GM19328 (cell line): ENCODE data around the gene GLRA2.
A peak's percentile ranks its signal among the peaks of the same experiment; 100 is the strongest.

Source experiments
- ATAC-seq: cut with Tn5 transposase; IDR thresholded peaks from one replicate; pipeline ENCODE4 v1.9.1; 2021; ENCODE audit warnings: mild to moderate bottlenecking, moderate library complexity; ENCODE audit not compliant: unreplicated experiment

The GLRA2 gene

DNA sequence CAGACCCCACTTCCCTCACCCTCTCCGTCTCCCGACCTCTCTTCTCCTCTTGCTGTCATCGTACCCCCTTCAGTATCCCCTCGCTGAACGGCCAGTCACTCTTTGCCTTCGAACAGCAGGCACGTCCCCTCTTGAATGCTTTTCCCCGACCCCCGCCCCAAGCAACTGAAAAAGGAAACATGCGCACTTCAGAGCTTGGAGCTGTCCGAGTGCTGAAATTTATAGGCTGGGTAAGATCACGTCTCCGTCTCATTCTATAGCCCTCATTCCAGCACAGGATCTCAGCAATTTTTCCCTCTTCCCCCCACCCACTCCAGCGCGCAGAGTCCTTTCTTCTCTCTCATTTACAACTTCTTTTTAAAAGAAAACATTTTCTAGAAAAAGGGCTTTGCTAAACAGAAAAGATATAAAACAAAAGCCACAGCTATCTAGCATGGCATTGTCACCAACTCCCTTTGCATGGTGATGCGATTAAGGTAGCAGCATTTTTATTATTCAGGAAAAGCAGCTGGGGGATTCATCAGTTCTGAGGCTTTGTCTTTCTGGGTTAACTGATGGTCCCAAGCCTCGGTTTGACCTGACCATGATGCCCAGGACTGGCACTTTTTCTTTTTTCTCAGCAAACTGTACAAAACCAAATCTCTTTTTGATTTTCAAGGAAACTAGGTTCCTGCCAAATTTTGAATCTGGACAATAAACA lies at the start of gene GLRA2:
Gene GLRA2 (plus strand): TSS at position 247 of the 700 bp plus-strand sequence. CDS start 522 bp downstream, outside the sequence.
- no peak for ATAC-seq

DNA sequence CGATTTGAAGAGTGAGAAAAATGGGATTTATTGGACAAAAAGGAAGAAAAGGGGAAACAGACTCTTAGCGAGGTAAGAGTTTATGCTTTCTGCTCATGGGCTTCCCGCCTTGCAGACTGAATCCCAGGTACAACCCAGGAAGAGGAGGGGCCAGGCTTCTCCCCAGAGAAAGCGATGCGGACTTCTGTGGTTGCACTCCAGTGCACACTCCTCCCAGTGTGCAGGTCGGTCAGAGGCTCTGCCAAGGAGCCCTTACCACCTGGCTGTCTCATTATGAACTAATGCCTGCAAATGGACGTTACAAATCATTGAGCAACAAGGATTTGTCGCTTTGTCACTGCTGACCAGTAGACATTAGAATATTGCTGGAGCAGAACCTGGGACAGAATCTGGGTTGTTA lies 39.9 kb upstream of the GLRA2 start:
- no peak for ATAC-seq

DNA sequence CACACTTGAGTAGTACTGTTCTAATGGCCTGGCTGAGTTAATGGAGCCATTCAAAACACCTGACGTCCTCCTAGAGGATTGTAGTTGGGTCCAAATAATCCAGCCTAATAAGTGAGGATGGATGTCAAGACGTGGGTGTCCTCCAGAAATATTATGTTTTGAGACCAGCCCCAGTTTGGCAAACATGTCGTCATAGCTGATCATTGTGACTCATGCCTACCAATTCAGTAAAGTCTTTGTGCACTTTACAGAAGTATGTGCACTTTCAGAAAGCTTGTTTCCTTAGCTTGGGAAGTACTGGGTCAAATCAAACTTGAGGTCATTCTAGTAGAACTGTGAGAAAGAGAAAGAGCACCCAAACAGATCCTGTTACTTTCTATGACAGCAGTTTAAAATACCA lies 37.6 kb upstream of the GLRA2 start:
- ATAC-seq, result no peak

DNA sequence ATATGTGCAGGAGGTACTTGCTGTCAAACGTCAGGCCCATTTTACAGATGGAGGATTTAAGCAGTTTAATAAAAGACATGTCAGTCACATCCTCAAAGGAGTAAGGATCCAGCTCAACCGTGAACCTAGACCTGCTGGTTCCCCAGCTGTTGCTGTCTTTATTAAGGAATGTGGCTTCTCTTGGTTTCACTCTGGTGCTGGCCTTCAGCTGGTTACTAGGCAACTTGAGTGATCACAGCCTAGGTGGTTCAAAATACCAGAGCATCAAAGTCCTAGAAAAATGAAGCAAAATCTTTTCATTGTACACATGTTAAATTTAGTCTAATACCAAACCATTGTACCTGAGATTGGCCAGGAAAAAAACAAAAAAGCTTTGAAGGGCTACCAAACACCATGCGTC lies 32.7 kb upstream of the GLRA2 start:
- peak; percentile 35 for ATAC-seq

DNA sequence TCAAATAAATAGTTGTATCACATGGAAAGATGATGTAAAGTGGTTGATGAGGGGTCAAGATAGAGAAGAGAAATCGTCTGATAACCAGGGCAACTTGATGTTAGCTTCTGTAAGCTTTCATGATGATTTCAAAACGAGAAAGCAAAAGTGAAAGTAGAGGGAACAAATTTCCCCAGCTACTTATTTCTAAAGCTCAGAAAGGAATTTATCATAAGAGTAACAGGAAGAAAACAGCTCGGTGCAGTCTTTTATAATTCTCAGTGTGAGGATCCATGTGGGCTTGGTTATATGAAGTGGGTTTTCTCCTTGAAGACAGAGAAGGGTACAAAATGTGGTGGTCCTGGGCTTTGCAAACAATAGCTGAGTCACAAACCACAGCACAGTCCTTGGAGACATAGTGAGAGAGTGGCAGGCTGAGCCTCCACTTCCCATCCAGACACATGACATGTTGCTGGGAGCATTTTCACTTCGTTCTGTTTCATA lies 32.1 kb upstream of the GLRA2 start:
- ATAC-seq, result peak; percentile 65

DNA sequence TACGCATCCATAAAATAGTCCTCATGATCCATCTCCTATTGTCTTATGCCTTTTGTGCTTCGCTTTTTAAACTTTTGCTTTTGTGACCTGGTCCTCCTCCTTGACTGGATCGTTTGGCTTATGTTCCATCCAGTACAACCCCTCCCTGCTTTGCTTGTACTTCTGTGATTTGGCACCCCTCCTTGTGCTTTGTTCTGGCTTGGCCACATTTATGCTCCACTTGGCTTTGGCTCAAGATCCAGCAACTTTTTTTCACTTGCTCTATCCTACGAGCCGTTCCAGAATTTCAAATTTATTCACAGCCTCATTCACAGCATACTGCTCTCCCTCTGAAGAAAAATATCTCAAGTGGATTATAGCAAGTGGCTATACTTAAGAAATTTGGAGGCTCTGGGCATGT lies 28.0 kb upstream of the GLRA2 start:
- no peak for ATAC-seq

DNA sequence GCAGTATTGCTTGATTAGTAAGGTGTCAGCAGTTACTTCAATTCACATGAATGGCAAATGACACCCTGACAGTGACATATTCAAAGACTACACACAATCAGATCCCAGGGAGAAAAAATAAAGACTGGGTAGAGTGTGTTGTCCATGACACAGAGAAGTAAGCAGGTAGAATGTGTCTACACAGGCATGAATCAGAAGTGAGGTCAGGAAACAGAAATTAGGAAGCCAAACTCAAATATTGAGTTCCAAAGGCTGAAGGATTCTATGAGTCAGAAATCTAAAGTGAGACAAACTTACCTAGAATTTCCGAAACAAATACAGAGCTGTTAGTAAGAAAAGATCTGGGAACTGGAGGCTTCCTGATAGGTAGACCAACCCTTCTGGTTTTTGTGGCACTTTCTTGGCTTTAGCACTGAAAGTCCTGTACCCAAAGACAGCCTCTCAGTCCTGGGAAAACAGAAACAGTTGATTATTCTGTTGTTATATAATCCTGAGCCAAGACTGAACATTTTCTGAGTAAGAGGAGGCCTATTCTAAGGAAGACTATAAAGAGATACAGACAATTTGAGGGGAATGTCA lies 24.3 kb upstream of the GLRA2 start:
- no peak for ATAC-seq

DNA sequence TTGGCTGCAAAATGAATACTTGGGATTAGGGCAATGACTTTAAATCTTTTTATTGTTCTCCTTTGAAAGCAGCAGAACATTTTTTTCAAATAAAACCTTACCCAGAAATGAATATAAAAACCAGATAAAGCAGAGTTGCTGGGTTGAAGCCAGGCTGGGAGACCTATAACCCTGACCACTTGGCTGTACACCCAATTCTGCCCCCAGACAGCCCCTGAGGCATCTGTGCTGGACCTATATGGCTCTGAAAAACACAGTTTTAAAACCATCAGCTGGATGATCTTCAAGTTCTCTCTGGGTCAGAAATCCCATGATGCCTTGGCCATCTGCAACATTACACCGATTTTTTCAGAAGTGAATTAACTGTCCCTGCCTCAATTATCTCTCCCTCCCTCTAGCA lies 23.7 kb upstream of the GLRA2 start:
- ATAC-seq, result no peak

DNA sequence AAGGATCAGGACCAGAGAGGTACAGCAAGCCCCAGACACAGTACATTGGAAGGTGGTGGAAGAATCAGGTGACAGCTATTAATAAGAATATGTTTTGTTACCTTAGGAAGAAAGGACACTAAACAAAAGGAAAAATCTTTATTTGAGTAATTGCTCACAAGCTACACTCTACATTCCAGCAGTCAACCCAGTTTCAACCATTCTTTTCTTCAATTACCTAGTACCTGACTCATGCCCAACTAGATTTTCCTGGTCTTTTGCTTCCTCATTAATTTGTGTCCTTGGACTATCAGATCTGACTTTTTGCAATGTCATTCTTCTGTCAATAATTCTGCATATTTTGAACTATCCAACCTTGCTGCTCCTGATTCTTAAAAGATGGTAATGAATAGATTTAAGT lies 22.5 kb upstream of the GLRA2 start:
- no peak for ATAC-seq

DNA sequence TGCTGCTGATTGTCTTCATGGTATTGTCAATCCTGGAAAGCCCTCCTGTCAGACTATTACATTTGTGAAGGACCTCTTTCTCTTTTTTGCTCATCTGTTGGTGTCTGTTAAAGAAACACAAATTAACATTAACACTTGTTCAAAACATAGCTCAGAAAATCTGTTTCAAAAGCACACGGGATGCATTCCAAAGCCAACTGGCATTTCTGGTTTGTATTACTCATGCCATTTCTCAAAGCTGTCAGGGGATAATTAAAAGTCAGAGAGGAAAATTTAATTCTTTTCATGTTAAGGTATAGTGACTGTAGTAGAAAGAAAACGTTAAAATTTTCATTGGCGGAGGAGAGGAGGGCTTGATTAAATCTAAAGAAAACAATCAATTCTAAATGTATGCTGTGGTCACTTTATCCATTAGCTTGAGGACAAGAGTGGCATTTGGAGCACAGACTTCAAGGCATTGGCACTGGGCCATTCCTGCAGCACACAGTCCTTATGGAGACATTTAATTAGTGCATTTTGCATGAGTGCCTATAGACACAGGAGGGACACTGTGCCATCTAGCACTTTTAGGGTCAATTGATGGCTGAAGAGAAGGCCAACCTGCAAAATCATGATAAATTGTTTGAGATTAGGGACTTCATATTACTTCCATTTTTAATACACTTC lies 21.2 kb upstream of the GLRA2 start:
- ATAC-seq, result no peak

DNA sequence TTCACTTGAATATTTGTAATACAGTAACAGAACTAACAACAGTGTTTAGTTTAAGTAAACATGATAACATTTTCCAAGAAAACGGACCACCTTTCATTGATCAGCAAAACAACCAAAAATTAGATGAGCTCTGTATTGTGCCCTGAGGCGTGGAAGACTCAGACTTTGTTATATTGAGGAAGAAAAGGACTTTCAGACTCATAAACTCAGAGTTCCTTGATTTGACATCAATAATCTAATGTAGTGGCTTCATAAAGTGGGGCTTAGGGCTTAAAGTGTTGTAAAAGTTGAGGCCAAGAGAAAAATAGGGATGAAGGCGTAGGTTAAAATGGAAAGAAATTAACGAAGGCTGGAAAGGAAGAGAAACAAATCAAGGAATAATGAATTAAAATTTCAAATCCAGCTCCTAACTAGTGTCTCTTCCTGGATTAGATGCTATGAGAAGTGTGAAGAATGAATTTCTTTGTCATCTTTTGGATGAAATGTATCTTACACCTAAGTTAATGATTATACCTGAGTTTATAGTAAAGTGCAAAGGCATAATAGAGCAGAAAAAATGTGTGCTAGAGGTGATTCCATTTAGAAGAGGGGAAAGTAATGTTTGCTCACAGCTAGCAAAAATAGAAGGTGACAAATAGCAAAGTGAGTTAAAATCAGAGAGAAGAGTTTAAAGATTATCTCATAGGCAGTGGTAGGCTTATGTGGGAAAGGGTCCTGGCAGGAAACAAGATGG lies 19.8 kb upstream of the GLRA2 start:
- no peak for ATAC-seq

DNA sequence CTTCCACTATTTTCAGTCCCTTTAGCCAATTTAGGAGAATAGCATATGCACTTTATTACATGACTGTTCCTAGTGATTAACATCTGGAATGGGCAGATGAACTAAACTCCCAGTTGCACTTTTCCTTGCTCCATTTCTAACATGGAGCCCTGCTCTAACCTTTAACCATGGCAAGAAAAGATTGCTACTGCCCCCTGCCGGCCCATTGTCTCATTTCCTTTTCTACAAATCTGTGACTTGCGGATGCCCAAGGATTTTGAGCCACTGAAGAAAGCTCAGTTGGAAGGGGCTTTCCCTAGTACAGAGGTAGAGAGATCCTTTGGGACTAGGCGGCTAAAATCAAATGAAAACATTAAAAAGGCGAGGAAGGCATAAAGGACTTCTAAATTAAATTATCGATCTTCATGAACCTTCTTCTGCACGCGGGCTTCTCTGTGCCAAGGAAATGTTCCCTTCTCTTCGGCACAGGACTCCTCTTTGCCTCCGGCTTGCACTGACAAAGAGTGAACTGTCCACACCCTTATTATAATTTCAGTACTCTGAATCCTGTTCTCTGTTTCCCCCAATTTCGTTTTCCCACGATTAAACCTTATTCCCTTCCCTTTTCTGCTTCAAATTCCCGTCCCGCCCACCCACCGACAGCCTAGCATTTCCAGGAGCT lies 577 bp upstream of the GLRA2 start:
- ATAC-seq, result no peak

DNA sequence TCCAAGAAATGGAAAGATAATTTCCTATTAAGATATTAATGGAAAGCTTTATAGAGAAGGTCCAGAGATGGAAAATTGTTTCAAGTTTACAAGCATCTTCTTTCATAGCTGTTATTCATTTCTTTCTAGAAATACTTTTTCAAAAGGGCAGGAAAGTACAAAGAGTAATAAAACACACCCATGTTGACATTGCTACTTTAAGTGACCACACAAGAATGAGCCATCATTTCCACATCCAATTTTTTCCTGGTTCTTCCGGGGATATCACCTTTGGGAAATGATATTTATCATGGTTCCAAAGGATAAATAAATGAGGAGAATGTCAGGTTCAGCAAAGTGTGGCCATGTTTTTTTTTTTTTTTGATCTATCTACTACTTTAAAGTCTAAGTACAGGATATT lies 4.5 kb downstream of the GLRA2 start:
- no peak for ATAC-seq

DNA sequence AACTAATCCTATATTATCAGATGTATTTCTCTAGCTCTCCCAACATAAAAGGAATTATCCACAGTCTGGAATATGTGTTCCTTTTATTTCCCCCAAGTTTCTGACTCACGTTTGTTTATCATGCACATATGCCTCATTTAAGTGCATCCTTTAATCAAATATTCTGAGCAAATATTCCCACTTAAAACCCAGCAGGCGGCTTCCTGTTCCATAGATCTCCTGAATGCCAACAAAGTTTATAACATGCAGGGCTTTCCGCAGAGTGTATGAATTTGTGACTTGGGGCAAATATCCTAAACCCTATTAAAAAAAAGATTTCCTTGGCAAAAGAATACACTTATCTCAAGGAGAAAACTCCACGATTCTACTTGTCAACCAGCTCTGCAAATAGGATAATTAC lies 16.9 kb downstream of the GLRA2 start:
- ATAC-seq, result no peak

DNA sequence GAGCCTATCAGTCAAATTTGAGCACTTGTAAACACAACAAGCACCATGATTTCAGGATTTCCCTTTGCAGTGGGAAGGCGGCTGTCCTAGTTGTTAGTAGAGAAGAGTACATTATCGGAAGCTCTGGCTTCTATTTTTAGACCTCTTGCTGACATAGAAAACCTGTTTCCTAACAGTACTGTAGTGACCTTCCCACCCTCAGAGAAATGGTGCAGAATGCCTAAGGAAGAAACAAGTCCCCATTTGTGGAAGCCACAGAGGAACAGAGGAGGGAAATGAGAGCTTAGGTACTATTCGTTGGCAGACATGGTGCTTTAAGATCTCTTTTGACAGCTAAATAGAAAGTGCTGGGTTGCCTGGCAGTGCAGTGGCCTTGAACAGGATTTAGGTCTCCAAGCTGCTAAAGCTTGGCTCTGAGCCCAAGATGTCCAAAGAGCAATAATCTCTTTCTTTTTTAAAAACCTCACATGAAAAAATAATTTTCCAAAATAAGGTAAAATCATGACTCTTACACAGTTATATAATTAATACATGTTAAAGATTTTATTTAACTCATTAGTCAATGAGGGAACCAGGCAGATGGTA lies 24.9 kb downstream of the GLRA2 start:
- no peak for ATAC-seq

DNA sequence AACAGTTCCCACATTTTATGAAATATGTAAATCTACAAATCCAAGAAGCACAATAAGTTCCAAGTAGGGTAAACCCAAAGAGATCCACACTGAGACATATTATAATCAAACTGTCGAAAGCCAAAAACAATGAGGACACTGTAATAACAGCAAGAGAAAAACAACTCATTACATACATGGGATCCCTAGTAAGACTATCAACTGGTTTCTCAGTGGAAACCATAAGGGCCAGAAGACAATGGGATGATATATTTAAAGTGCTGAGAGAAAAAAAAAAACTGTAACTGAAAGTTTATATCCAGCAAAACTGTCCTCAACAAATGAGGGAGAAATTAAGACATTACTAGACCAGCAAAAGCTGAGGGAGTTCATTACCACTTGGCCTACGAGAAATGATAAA lies 34.7 kb downstream of the GLRA2 start:
- no peak for ATAC-seq

DNA sequence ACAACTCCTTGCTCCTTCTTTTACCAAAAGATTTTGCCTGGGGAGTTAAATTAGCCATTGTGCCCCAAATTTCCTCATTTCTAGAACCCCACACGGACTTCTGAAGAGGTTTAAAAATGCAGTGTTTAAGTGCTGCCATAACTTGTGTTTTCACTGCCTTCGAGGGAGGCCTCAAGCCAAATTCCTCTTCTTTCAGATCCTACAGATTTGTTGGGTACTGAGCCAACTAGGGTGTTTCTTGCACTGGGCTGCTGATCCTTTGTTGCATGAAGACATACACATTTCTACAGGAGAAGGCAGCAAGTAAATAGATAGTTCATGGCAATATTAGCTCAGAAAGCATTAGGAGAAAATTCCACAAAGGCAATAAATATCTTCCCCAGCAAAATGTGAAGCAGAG lies 43.8 kb downstream of the GLRA2 start:
- no peak for ATAC-seq

DNA sequence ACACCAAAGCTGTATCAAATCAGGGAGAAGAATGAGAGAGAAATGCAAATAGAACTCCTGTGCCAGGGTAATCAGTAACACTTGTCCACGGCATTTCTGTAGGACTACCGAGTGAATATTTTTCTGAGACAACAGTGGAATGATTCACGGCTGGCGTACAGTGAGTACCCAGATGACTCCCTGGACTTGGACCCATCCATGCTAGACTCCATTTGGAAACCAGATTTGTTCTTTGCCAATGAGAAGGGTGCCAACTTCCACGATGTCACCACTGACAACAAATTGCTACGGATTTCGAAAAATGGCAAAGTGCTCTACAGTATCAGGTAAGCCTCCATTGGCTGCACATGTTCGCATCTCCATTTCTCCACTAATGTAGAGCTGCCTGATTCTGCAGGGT lies 51.7 kb downstream of the GLRA2 start:
- ATAC-seq, result no peak

DNA sequence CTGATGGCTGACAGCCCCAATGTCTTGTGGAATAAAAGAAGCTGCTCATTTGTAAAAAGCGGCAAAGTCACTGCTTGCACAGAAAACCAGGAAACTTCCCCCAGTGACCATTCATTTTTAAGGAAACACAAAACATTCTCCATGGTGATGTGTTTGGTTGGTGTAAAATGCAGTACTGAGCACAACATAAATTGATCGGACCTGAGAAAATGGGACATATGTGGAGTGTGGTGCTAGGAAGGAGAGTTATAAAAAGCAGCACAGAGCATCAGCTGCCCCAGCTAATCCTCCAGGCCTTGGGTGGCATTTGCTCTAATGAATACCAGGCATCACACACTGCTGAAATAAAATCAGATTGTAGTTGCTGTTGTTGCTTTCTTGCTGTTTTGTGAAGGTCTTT lies 55.2 kb downstream of the GLRA2 start:
- ATAC-seq, result no peak

DNA sequence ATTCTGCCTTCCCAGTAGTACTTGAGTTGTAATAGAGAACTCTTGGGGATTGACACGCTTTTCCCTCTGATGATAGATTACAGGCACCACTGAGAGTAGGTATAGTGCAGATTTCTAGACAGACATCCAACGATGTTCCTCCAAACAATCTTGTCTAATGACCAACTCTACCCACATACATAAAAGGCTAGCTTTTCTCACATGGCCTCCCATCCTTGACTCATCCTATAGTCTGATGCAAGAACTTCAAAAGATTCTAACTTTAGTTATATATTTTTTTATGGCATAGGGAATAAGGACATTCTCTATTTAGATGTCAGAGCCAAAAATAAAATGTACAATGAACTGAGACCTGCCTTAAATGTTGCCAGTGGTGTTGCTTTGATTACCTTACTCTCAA lies 60.9 kb downstream of the GLRA2 start:
- no peak for ATAC-seq
